ENCODE results near the gene ICE2.

GRCh38 chr15:60480149-60480548, 1.2 kb upstream of the ICE2 start:
- TF ChIP-seq POLR2A (IDR thresholded peaks at IDR 0.05): no peak
- no peak for TF ChIP-seq CTCF (IDR thresholded peaks at IDR 0.05)
